SK-N-MC (cell line): ENCODE results near the gene HBG1.
"Not testable (repeated sequence)": the region's sequence is repeated elsewhere in the genome, so short reads cannot be mapped to it uniquely, and the experiment has no call there.

ENCODE experiments used
- DNase-seq: peaks from one replicate; pipeline ENCODE4 v3.0.0-alpha.2; 2011; ENCODE audit warnings: low read depth, low spot score
- H3K27ac ChIP-seq: fragments of 200-600 bp; sonication (generic); 2 replicates; pipeline ENCODE4 v1.5.1; 2016; ENCODE audit warnings: mixed run types
- H3K36me3 ChIP-seq: fragments of 200-600 bp; sonication (generic); 2 replicates; pipeline ENCODE4 v1.6.1; 2017; ENCODE audit warnings: antibody characterized with exemption, low read length, mixed read lengths; ENCODE audit not compliant: insufficient read depth
- H3K4me3 ChIP-seq: fragments of 200-600 bp; sonication (generic); 2 replicates; pipeline ENCODE4 v1.5.1; 2016
- H3K9ac ChIP-seq: fragments of 200-600 bp; sonication (generic); 2 replicates; pipeline ENCODE4 v1.8.0; 2017; ENCODE audit warnings: mixed run types, mixed read lengths; ENCODE audit not compliant: insufficient read length
- H3K9me3 ChIP-seq: fragments of 200-600 bp; sonication (generic); 2 replicates; pipeline ENCODE4 v1.6.1; 2017; ENCODE audit warnings: low read depth, mild to moderate bottlenecking, antibody characterized with exemption, low read length, moderate library complexity, mixed read lengths
- EZH2 ChIP-seq: fragments of 200-600 bp; sonication (generic); IDR thresholded peaks from one replicate; pipeline ENCODE4 v1.6.1; 2017; ENCODE audit warnings: antibody characterized with exemption
- FOXP2 ChIP-seq: optimal IDR thresholded peaks from 2 replicates; pipeline ENCODE3; 2011; ENCODE audit warnings: mild to moderate bottlenecking, moderate library complexity; ENCODE audit not compliant: insufficient read depth; ENCODE audit errors: extremely low read length, control extremely low read depth
- POLR2AphosphoS5 ChIP-seq: IDR thresholded peaks from 2 replicates; pipeline ENCODE4 v1.6.1; 2012; ENCODE audit warnings: mild to moderate bottlenecking, low read depth, low read length, borderline replicate concordance

The HBG1 gene

GRCh38 chr11:5267033-5267563 lies 17.4 kb upstream of the HBG1 start:
- Histone ChIP-seq H3K4me3 (no peak overlapping the region), H3K9me3 (no peaks in the 10 kb centered on the region)
- DNase-seq: no peak

GRCh38 chr11:5266609-5267008 lies 17.0 kb upstream of the HBG1 start:
- no peak for DNase-seq

More at GRCh38 chr11:5267033-5267563, 17.4 kb upstream of the HBG1 start:
- Histone ChIP-seq H3K36me3 (no peaks in the 10 kb centered on the region), H3K27ac (no peak overlapping the region), H3K9ac (no peak overlapping the region)
- no peak for TF ChIP-seq EZH2
- no peak for TF ChIP-seq POLR2AphosphoS5
- no peak for TF ChIP-seq FOXP2

GRCh38 chr11:5265832-5266231 lies 16.2 kb upstream of the HBG1 start:
- Histone ChIP-seq H3K4me3 (no peak overlapping the region), H3K27ac (no peak overlapping the region), H3K9ac (no peak overlapping the region), H3K9me3 (no peaks in the 10 kb centered on the region), H3K36me3 (no peaks in the 10 kb centered on the region)
- TF ChIP-seq EZH2: no peak
- TF ChIP-seq FOXP2: no peak
- TF ChIP-seq POLR2AphosphoS5: no peak
- DNase-seq: no peak

More at GRCh38 chr11:5266609-5267008, 17.0 kb upstream of the HBG1 start:
- no peaks in the 10 kb centered on the region for H3K36me3 ChIP-seq
- no peak overlapping the region for H3K4me3 ChIP-seq
- H3K9ac ChIP-seq: no peak overlapping the region
- no peaks in the 10 kb centered on the region for H3K9me3 ChIP-seq
- no peak for TF ChIP-seq EZH2
- TF ChIP-seq FOXP2: no peak
- no peak for TF ChIP-seq POLR2AphosphoS5
- no peak overlapping the region for H3K27ac ChIP-seq

GRCh38 chr11:5258543-5259262 lies 9.0 kb upstream of the HBG1 start:
- TF ChIP-seq FOXP2: no peak
- no peak for TF ChIP-seq EZH2
- TF ChIP-seq POLR2AphosphoS5: no peak
- Histone ChIP-seq H3K36me3 (no peaks in the 10 kb centered on the region), H3K4me3 (no peak overlapping the region), H3K27ac (no peak overlapping the region), H3K9me3 (no peaks in the 10 kb centered on the region), H3K9ac (no peak overlapping the region)
- no peak for DNase-seq

- no peak for DNase-seq
- Histone ChIP-seq H3K4me3 (no peak overlapping the region), H3K9ac (no peak overlapping the region), H3K27ac (no peak overlapping the region), H3K9me3 (no peaks in the 10 kb centered on the region), H3K36me3 (no peaks in the 10 kb centered on the region)
- TF ChIP-seq FOXP2 (no peak), POLR2AphosphoS5 (no peak), EZH2 (no peak)
Measured at GRCh38 chr11:5257296-5257695, 7.6 kb upstream of the HBG1 start.

GRCh38 chr11:5254646-5255413 lies 5.2 kb upstream of the HBG1 start, which contains the start of gene HBG2:
Gene HBG2 (minus strand): TSS chr11:5254781. CDS start chr11:5254728, 53 bp downstream.
- not testable (repeated sequence) for H3K9me3 ChIP-seq, H3K36me3 ChIP-seq, H3K4me3 ChIP-seq, H3K9ac ChIP-seq, DNase-seq, H3K27ac ChIP-seq

GRCh38 chr11:5254023-5254422 lies 4.4 kb upstream of the HBG1 start:
- H3K36me3 ChIP-seq, DNase-seq, H3K9me3 ChIP-seq, H3K27ac ChIP-seq, H3K9ac ChIP-seq, H3K4me3 ChIP-seq: not testable (repeated sequence)

- DNase-seq, H3K4me3 ChIP-seq, H3K27ac ChIP-seq, H3K9me3 ChIP-seq, H3K9ac ChIP-seq, H3K36me3 ChIP-seq: not testable (repeated sequence)
Measured at GRCh38 chr11:5253440-5253839, 3.8 kb upstream of the HBG1 start.

GRCh38 chr11:5252919-5253265 lies 3.2 kb upstream of the HBG1 start:
- TF ChIP-seq FOXP2: no peak
- no peak for TF ChIP-seq POLR2AphosphoS5
- no peak for TF ChIP-seq EZH2
- no peaks in the 10 kb centered on the region for H3K36me3 ChIP-seq
- no peak overlapping the region for H3K9ac ChIP-seq
- no peak overlapping the region for H3K27ac ChIP-seq
- no peak for DNase-seq
- no peaks in the 10 kb centered on the region for H3K9me3 ChIP-seq
- no peak overlapping the region for H3K4me3 ChIP-seq
